ENCODE data around the gene ZBTB47.

ZBTB47 gene

DNA sequence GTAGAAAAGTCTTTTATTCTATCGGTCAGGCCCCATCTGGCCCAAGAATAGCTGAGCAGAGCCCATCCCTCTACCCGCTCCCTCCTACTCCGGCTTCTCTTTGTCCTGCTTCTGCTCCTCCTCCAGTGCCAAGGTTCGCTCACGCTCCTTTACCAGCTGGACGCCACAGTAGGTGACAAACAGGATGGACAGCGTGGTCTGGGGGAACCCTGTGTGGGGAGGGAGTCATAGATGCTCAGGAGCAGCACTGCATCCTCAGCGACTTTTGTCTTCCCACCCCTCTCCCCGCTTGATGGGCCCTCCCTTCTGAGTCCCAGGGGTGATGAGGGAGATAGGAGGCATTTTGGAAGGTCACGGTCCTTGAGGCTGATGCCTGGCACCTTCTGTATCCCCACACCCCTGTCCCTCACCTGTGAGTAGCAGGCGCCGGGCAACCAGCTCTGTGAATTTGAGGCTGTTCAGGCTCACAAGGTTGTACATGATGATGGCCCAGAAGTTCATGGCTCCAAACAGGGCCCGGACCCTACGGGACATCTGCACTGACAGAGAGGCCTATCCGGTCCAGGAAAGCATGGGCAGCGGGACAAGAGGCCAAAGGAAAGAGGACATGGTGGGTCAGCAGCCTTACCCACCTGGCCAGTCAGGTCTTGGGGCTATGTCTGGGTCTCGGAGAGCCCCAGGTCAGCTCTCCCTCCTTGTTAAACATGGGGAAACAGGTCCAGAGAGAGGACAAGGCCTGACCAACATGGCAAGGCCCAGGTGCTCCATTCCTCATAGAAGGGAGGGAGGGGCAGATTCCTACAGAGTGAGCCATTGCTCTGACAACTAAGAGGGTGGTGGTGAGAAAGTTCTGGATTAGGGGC lies 39.4 kb downstream of the ZBTB47 start:
- TF ChIP-seq, protein P1, sequence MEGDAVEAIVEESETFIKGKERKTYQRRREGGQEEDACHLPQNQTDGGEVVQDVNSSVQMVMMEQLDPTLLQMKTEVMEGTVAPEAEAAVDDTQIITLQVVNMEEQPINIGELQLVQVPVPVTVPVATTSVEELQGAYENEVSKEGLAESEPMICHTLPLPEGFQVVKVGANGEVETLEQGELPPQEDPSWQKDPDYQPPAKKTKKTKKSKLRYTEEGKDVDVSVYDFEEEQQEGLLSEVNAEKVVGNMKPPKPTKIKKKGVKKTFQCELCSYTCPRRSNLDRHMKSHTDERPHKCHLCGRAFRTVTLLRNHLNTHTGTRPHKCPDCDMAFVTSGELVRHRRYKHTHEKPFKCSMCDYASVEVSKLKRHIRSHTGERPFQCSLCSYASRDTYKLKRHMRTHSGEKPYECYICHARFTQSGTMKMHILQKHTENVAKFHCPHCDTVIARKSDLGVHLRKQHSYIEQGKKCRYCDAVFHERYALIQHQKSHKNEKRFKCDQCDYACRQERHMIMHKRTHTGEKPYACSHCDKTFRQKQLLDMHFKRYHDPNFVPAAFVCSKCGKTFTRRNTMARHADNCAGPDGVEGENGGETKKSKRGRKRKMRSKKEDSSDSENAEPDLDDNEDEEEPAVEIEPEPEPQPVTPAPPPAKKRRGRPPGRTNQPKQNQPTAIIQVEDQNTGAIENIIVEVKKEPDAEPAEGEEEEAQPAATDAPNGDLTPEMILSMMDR (conservative IDR thresholded peaks at IDR 0.05; ENCODE audit: low read depth, low read length) = no peak
- no peak for DNase-seq (ENCODE audit: low read depth)
- no peak overlapping the region for H3K4me3 ChIP-seq (ENCODE audit: low read depth, low read length)

DNA sequence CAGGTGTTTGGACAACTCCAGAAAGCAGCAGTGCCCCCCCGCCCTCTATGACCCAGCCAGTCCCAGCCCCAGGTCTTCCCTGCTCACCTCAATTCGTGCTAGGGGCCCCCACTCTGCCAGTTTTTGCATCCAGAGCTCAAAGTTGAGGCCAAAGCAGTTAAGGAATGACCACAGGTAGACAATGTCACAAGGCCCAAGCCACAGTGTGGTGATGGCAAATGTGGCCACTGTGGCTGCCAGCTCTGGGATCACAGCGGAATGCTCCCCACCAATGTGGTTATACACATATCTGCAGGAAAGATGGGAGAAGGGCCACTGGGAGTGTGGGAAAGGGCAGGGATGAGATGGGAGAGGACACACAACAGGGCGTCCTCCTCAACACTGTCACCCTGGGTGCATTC lies 40.0 kb downstream of the ZBTB47 start:
- H3K4me3 ChIP-seq (ENCODE audit: low read depth, low read length) = no peak overlapping the region
- no peak for DNase-seq (ENCODE audit: low read depth)
- TF ChIP-seq, protein P1 (conservative IDR thresholded peaks at IDR 0.05; ENCODE audit: low read depth, low read length) = no peak

DNA sequence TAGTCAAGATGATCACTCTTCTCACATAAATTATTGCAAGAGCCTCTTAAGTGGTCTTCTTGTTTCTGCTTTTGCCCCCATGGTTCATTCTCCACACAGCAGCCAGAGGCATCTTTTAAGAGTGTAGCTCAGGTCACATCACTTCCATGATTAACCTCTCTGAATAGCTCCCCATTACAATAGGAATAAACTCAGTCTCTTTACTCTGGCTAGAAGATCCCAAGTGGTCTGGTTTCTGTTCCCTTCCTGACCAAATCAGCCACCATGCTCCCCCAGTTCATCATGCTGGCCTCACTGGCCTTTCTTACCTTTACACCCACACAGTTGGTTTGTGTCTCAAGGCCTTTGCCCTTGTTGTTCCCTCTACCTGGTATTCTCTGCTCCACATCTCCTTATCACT lies 40.9 kb downstream of the ZBTB47 start:
- no peak overlapping the region for H3K4me3 ChIP-seq (ENCODE audit: low read depth, low read length)
- TF ChIP-seq, protein P1 (conservative IDR thresholded peaks at IDR 0.05; ENCODE audit: low read depth, low read length) = no peak
- DNase-seq (ENCODE audit: low read depth) = no peak

DNA sequence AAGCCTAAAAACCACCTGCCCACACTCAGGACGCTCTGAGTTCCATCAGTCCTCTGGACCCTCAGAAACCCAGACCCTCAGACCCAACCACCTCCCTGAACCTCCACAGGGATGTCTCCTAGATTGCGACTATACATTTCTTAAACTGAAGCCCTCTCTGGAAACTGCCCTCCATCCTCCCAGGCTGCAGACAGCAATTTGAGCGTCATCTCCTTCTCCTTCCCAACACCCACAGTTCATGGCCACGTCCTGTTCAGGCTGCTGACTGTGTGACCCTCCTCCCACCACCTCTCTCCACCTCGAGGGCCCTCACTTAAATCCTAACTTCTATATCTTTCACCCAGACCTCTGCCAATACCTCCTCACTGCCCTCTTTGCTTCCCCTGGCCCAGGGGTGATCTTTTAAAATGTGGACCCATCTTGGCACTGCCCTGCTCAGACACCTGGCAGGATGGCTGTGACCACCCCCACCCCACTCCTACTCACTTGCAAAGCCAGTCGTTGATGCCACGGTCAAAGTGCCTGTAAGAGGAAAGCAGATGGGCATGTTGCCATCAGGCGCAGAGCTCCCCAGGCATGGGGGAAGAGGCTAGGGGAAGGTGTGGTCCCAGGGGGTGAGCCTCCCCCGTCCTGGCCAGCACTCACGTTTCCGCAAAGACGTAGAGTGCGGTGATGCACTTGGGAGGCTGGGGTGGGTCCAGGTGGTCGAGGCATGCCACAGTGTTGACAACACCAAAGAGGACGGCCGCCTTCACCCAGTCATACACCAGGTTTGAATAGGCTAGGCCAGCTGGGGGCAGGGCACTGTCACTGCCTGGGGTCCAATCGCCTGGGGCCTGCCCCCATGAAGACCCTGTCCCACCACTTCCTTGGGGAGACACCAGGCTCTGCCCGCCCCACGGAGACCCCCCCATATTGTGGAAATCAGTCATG lies 43.1 kb downstream of the ZBTB47 start:
- no peak for DNase-seq (ENCODE audit: low read depth)
- no peak overlapping the region for H3K4me3 ChIP-seq (ENCODE audit: low read depth, low read length)
- TF ChIP-seq, protein P1 (conservative IDR thresholded peaks at IDR 0.05; ENCODE audit: low read depth, low read length) = no peak

DNA sequence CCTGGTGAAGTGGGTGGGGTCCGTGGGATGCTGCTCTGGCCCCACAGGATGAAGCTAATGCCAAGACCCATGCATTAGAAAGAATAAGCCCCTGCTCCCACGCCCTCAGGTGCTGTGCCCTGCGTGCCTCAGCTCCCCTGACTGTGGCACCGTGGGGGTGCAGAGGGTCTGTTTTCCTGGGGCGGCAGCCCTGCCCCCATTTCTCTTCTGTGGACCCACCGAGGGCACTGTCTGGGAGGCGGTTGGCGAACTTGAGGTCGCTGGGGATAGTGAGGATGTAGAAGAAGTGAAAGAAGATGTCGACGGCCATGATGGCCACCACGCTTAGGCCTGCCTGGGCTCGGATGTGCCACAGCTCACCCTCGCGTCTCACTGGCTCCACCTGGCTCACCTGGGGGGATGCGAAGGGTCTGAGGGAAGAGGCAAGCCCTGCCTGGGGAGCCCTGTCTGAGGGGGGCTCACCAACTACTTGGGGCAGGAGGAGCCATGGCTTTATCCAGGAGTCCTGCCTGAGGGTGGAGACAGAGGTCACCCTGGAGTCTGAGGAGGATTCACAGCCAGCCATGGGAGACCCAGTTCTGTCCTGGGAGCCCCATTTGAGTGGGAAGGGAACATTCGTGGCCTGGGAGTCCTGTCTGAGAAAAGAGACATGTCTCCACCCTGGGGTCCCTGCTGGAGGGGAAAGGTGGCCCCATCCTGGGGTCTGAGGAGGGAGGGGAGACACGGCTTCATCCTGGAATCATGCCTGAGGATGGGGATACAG lies 44.0 kb downstream of the ZBTB47 start:
- H3K4me3 ChIP-seq (ENCODE audit: low read depth, low read length) = no peak overlapping the region
- no peak for DNase-seq (ENCODE audit: low read depth)
- TF ChIP-seq, protein P1 (conservative IDR thresholded peaks at IDR 0.05; ENCODE audit: low read depth, low read length) = no peak

DNA sequence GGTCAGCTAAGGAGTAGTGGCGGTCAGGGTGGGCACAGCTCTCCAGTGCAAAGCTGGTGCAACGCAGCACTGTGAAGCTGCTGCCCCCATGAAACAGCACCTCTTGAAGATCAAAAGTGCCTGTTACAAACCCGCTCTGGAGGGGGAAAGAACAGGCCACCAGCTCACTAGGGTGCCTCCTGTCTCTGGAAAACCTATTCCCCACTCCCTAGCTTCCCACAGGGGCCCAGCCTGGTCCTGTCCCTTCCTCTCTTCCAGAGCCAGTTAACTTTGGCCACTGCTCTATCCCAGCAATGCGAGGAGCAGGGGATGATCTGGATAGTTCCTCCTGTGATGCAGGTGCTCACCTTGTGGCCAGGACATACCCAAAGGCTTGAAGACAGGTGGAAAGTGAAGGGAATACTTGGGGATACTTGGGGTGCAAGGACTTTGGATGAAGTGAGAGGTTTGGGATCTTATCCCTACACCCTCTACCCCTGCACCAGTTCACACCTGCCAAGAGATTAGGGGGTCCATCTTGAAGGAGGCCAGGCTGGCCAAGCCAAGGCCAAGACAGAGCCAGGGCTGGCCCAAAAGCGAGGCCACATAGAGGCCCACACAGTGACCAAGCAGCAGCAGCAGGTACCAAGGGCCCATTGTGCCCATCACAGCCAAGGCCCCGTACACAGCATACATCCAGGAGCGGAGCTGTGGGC lies 44.9 kb downstream of the ZBTB47 start:
- TF ChIP-seq, protein P1 (conservative IDR thresholded peaks at IDR 0.05; ENCODE audit: low read depth, low read length) = no peak
- no peak for DNase-seq (ENCODE audit: low read depth)
- no peak overlapping the region for H3K4me3 ChIP-seq (ENCODE audit: low read depth, low read length)

Data from choroid plexus epithelial cell (primary cell).